Fibroblast of skin of right quadriceps (primary cell): Measurements from ENCODE around the gene DCXR.

ENCODE experiments used
- DNase-seq: peaks from one replicate; pipeline ENCODE4 v3.0.0-alpha.2; 2013

DCXR gene

DNA sequence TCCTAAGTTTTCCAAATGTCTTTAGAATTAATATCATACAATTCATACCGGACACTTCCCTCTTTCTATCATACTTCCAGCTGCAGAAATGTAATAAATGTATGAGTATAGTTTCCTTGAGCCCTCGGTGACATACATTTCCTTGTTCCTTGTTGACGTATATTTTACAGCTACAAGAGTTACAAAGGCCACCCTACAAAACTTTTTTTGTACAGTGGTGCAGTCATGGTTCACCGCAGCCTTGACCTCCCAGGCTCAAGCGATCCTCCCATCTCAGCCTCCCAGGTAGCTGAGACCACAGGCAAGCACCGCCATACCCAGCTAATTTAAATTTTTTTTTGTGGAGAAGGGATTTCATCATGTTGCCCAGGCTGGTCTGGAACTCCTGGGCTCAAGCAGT lies 35.3 kb upstream of the DCXR start:
- no peak for DNase-seq

DNA sequence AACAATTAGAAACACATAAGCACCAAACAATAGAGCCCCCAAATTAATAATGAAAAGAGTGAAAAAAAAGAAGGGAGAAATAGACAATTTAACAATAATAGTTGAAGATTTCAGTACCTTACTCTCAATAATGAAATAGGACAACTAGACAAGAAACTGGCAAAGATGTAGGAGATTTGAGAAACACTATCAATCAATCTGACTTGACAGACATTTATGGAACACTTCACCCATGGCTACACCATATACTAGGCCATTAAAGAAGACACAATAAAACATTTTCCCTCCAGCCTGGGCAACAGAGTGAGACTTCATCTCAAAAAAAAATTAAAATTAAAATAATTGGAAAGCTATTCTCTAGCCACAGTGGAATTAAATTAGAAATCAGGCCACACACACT lies 33.1 kb upstream of the DCXR start:
- DNase-seq, result no peak

DNA sequence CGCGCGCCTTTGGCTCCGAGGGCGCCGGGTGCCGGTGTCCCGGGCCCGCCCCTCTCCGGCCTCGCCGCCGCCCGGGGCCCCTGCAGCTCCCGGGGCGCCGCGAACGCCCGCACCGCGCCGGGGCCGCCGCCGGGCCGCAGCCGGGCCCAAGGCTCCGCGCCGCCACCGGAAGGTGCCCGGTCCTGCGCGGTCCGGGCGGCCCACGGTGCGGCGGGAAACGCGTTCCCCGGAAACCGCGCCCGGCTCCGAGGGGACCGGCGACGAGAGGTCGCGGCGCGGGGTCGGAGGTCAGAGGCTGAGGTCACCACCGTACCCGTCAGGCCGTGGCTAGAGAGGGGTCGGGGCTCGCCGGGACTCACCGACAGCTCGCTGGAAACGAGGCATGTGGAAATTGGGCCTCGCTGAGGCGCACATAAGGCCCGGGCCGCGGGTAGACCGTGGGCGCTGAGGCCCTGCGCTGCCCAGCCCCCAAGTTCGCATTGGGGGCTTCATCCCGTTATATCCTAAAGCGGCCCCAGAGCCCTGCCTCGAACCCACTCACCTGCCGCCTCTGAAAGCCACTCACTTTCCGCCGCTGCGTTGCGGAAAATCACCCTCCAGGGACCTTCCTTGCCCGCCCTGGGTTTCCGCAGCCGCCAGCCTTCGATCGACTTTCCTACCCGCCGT lies 28.3 kb upstream of the DCXR start, which contains the start of gene DUS1L:
Gene DUS1L (minus strand): TSS at position 167 of the 666 bp plus-strand sequence. CDS start 745 bp downstream, outside the sequence.
- peak; percentile 61 for DNase-seq

GRCh38 chr17:82065193-82065637 lies 27.7 kb upstream of the DCXR start:
- DNase-seq, result peak; percentile 18

DNA sequence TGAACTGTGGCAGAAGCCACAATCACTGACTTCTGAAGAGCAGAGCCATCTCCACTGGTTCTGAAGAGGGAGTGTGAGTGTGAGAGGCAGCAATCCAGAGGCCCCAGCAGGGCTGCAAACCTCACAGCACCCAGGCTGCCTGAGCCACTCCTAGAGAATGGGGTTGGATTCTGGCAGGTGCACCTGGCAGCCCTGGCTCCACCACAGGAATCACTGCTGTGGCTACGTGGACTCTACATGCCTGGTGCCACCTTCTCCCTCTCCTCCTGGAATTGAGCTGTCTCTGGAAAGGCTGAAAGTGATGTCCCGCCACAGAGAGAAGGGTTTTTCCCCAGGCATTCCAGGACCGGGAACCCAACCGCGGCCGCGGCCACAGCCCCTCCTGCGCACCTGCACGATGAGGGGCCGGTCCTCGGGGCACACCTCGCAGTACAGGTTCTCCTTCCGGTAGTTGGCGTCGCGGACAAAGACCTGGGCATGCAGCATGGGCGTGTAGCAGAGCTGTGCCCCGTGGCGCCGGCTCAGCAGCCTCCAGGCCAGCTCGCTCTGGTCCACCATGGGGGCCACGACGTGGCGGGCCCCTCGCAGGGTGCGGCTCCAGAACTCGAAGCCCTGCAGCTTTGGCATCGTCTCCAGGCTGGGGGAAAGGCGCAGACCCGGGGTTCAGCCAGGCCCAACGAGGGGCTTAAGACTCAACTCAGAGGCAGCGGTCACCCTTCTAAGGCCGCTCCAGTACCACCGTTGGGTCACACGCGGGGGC lies 27.1 kb upstream of the DCXR start:
- no peak for DNase-seq

DNA sequence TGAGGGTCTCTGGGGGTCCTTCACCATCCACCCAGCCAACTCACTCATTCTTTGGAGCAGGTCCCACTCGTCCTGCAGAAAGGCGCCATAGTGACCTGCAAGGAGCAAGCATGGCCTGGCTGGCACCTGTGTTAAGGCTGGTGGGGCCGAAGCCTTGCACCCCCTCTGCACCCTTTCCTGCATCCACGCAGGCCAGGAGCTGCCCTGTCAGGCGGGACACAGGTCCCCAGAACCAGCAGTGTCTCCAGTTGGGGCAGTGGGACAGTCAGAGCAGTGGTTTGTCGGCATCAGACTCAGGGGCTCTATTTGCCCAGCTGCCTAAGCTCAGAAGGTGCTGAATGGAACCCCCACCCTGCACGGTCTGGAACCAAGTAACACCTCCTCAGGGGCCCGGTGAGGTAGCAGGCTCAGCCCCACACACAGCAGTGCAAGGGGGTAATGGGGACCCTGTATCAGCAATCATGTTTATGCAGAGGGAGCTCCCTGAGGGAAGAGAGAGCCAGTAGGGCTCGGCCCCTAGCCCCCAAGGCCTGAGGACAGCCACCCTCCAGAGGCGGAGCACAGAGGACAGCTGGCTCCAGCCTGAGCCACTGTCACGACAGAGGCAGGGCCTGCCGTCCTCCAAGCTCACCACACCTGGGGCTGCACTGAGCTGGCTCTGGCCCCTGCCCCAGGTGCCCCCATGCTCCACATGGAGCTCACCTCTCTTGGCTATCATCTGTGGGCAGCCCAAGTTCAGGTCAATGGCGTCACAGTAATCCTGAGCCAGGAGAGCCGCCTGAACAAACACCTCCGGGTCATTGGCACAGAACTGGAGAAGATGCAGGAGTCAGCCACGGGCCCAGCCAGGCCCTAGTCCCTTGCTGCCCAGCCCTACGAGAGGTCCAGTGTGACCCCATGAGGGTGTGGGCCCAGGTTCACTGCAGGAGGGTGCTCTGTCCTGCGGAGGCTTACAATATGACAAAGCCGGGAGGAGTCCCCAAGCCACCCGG lies 26.2 kb upstream of the DCXR start:
- DNase-seq, result no peak

DNA sequence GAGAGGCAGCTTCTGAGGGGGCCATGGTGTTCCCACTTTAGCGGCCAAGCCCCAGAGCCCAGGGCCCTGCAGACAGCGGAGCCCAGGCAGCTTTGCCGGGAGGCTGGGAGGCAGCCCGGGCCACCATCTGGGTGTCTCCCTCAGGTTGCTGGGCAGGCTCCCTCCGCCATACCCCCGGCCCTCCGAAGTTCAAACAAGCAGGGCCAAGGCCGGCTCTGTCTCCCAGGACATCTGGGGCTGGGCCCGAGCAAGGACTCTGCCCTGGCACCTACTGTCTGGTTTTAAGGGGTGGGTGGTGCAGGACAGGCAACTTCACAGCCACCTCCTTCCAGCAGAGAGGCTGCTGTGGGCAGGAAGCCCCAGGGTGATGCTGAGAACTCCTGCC lies 25.5 kb upstream of the DCXR start:
- DNase-seq, result no peak

DNA sequence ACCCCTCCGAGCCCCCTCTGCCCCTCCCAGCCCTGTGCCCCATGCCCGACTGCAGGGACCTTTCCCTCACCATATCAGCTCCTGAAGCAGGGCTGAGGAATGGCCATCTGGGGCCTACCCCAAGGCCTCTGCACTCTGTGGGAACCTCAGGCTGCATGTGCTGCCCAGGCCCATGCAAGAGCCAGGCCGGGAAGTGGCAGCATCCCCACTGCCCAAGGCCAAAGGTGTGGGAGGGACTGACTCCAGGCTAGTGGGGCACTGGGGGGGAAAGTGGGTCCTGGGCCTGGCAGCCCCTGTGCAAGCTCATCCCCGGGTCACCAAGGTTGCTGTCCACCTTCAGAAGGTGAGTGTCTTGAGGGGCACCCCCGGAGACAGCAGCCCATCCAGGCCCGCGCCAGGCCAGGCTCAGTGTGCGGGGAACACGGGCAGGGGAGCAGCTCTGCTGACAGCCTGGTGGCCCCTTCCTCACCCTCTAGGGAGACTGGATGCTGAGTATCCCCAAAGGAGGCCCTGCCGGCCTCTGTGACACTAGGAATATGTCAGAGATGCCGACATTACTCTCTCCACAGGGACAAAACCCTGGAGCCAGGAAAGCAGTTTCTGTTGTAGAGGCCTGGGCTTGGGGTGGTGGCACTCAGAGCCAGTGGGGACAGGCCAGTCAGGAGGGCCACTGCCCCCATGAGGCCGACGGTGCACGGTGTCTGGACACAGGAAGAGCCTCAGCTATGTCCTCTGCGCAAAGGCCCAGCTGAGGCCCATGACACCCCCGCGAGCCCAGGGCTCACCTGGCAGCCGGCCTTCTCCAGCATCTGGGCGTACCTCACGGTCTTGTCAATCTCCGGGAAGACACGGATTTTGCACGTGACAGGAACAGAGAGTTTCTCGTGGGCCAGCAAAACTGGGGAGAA lies 24.8 kb upstream of the DCXR start:
- DNase-seq, result no peak

DNA sequence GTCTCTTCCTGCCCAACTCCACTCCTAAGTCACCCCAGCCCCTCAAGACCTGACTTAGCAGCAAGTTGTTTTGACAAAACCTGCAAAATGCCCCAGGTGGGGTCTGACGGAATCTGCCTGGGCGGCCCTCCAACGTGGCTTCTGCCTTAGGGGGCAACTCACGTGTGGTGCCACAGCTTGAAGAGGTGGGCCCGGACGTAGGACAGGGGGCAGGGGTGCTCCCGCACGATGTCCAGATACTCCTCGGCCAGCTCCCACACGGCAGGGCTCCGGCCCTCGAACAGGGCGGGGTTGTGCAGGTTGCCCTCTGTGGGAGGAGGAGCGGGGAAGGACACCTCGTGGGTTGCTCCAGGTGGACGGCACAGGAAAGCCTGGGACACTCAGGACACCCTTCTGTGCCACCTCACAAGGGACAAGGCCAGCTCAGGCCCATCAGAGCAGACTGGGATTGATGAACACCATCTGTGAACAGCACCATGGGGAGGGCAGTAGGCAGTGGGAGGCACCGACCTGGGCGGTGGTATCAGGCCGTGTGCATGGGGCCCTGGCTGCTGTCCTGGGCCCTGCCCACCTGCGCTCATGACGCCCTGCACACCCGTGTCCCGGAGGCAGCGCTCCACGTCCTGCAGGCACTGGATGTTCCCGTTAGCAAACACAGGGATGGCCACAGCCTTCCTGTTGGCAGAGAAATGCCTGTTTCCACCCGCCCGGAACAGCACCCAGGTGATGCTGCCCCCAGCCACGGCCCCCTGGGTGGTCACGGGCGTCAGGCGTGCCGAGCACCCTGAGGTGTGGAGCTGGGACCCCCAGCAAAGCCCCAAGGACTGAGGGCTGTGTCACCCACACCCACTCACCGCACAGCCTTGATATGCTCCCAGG lies 23.8 kb upstream of the DCXR start:
- no peak for DNase-seq

- DNase-seq, result no peak
These were observed 23.1 kb upstream of the DCXR start for GRCh38 chr17:82060614-82061013.

GRCh38 chr17:82060001-82060380 lies 22.5 kb upstream of the DCXR start:
- DNase-seq, result no peak

DNA sequence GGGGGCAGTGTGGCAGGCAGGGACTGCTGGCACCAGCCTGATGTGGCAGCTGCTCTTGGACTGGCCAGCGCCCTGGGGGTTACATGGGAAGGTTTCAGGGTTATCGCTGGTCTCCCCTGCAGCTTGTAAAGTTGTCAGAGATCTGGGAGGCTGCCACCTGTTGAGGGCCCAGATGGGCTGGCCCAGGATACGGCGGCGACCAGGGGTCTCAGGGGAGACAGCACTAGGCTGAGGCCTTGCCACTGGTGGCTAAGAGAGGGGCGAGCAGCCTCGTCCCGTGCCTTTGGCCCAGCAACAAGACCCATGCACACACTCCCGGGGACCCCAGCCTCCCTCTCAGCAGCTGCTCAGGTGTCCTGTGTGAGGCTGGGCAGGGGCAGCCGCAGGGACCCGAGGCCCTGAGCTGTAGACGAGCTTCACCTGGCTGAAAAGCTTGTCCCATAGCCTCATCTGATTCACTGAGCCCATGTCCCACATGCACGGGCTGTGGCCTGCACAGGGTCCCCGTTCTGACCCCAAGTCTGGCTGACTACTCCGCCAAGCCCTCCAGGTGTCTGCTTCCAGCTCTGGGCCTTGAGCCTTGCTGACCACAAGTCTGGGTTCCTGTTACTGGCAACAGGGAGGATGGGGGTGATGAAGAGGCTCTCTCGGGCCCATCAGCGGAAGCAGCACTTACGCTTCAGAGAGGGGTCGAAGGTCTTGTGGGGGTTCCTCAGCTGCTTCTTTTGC lies 21.9 kb upstream of the DCXR start:
- DNase-seq, result no peak

GRCh38 chr17:82058855-82059249 lies 21.4 kb upstream of the DCXR start:
- DNase-seq, result no peak

DNA sequence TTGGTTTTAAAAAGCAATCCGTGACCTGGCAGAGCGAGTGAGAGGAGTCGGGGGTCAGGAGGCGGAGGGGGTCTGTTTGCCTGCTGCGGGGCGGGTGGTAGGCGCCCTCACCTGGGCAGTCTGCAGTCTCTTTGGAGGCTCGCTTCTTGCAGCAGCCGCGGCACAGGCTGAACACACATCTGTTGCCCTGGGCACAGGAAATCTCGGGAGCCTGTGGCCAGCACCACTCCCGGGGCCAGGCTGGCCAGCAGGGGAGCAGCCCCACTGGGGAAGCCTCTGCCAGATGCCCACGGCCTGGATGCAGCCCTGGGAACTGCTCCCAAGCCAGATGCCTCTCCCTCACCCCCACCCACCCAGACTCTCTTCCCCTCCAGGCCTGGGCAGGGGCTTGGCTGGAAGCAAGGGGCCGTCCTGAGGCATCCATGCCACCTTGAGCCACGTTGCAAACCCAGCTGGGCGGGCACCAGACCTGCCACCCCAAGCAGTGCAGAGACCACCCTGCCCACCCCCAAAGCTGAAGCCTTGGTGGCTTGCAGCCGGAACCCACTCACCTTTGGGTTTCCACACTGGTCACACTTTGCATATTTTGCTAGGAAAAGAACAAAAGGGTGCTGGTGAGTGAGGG lies 20.8 kb upstream of the DCXR start:
- no peak for DNase-seq

- DNase-seq, result no peak
These were observed 19.5 kb upstream of the DCXR start for GRCh38 chr17:82056729-82057621.

DNA sequence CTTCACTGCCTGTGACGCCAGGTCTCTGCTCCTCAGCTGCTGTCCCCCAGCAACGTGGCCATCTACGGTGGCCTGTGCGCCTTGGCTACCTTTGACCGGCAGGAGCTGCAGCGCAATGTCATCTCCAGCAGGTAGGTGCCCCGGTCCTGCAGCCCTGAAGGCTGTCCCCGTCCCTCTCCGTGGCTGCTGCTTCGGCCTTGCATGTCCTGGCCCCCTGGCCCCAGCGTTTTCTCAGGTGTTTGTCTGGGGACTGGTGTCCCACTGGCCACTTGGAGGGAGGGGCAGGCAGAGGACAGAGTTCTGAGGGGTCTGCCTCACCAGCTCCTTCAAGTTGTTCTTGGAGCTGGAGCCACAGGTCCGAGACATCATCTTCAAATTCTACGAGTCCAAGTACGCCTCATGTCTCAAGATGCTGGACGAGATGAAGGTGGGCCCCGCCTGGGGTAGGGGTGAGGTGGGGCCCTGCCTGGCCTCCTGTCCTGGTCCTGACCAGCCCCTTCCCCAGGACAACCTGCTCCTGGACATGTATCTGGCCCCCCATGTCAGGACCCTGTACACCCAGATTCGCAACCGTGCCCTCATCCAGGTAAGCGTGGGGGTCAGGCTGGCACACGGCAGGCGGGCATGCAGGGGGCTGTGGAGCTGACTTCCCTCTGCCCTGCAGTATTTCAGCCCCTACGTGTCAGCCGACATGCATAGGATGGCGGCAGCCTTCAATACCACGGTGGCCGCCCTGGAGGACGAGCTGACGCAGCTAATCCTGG lies 18.6 kb upstream of the DCXR start:
- no peak for DNase-seq

- no peak for DNase-seq
These were observed 17.8 kb upstream of the DCXR start for GRCh38 chr17:82055023-82055964.
